ENCODE results near the gene FSTL4. TPM values are rescaled to one million over a fixed set of nuclear protein-coding genes. Genes with fewer than 3 reads are reported as not detected.
A peak's percentile ranks its signal among the peaks of the same experiment; 100 is the strongest.

Gene FSTL4
- total RNA-seq, 1 donor from 2014 or later, result 0.67 TPM

- TF ChIP-seq CTCF (IDR thresholded peaks at IDR 0.05), result peak; percentile 58
- Histone ChIP-seq H3K36me3 (no peaks in the 10 kb centered on the region), H3K27me3 (peaks cover 58% of the 10 kb centered on the region), H3K4me3 (peak overlapping the region; percentile 35), H3K4me1 (peaks cover 13% of the 10 kb centered on the region), H3K9me3 (no peaks in the 10 kb centered on the region), H3K27ac (no peak overlapping the region)
- DNase-seq, result peak; percentile 86
- peak; percentile 95 for ATAC-seq
- intact Hi-C loops (cut with DNase I), result no loop called here
These were observed 1.6 kb downstream of the FSTL4 start for GRCh38 chr5:133610489-133611356.

- H3K27me3 ChIP-seq, result peaks cover 29% of the 10 kb centered on the region
These were observed 4.9 kb downstream of the FSTL4 start for GRCh38 chr5:133607451-133607850.

GRCh38 chr5:133606835-133607234, 5.5 kb downstream of the FSTL4 start:
- no peak for TF ChIP-seq CTCF (IDR thresholded peaks at IDR 0.05)
- DNase-seq (no peak), ATAC-seq (no peak)
- intact Hi-C loops (cut with DNase I), result no loop called here
- H3K36me3 ChIP-seq, result no peaks in the 10 kb centered on the region
- H3K27ac ChIP-seq, result no peak overlapping the region
- H3K27me3 ChIP-seq, result peaks cover 24% of the 10 kb centered on the region
- no peaks in the 10 kb centered on the region for H3K9me3 ChIP-seq
- peaks cover 8% of the 10 kb centered on the region for H3K4me1 ChIP-seq
- H3K4me3 ChIP-seq, result no peak overlapping the region

More at GRCh38 chr5:133607451-133607850, 4.9 kb downstream of the FSTL4 start:
- intact Hi-C loops (cut with DNase I), result no loop called here
- Histone ChIP-seq H3K4me1 (peaks cover 13% of the 10 kb centered on the region), H3K4me3 (no peak overlapping the region), H3K36me3 (no peaks in the 10 kb centered on the region), H3K27ac (no peak overlapping the region), H3K9me3 (no peaks in the 10 kb centered on the region)
- no peak for TF ChIP-seq CTCF (IDR thresholded peaks at IDR 0.05)
- no peak for DNase-seq
- ATAC-seq, result no peak

GRCh38 chr5:133605323-133605722, 7.0 kb downstream of the FSTL4 start:
- TF ChIP-seq CTCF (IDR thresholded peaks at IDR 0.05), result no peak
- ATAC-seq, result no peak
- Histone ChIP-seq H3K27me3 (peaks cover 12% of the 10 kb centered on the region), H3K9me3 (no peaks in the 10 kb centered on the region), H3K27ac (no peak overlapping the region), H3K36me3 (no peaks in the 10 kb centered on the region), H3K4me1 (no peaks in the 10 kb centered on the region), H3K4me3 (no peak overlapping the region)
- no peak for DNase-seq
- intact Hi-C loops (cut with DNase I), result no loop called here

- no peaks in the 10 kb centered on the region for H3K36me3 ChIP-seq
- no peaks in the 10 kb centered on the region for H3K27me3 ChIP-seq
- intact Hi-C loops (cut with DNase I), result no loop called here
- DNase-seq, result no peak
- no peak overlapping the region for H3K27ac ChIP-seq
- no peak for TF ChIP-seq CTCF (IDR thresholded peaks at IDR 0.05)
- no peaks in the 10 kb centered on the region for H3K9me3 ChIP-seq
- no peaks in the 10 kb centered on the region for H3K4me1 ChIP-seq
- ATAC-seq, result no peak
- no peak overlapping the region for H3K4me3 ChIP-seq
These were observed 8.6 kb downstream of the FSTL4 start for GRCh38 chr5:133603711-133604110.
